ENCODE measurements around the gene LHFPL4.

LHFPL4 gene

DNA sequence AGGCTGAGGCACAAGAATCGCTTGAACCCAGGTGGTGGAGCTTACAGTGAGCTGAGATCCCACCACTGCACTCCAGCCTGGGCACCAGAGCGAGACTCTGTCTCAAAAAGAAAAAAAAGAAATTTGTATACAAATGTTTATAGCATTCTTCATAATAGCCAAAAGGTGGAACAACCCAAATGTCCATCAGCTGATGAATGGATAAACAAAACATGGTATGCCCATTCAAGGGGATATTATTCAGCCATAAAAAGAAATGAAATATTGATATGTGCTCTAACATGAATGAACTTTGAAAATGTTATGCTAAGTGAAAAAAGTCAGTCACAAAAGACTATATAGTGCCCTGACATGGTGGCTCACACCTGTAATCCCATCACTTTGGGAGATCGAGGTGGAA lies 11.4 kb downstream of the LHFPL4 start:
- TF ChIP-seq, protein P1, sequence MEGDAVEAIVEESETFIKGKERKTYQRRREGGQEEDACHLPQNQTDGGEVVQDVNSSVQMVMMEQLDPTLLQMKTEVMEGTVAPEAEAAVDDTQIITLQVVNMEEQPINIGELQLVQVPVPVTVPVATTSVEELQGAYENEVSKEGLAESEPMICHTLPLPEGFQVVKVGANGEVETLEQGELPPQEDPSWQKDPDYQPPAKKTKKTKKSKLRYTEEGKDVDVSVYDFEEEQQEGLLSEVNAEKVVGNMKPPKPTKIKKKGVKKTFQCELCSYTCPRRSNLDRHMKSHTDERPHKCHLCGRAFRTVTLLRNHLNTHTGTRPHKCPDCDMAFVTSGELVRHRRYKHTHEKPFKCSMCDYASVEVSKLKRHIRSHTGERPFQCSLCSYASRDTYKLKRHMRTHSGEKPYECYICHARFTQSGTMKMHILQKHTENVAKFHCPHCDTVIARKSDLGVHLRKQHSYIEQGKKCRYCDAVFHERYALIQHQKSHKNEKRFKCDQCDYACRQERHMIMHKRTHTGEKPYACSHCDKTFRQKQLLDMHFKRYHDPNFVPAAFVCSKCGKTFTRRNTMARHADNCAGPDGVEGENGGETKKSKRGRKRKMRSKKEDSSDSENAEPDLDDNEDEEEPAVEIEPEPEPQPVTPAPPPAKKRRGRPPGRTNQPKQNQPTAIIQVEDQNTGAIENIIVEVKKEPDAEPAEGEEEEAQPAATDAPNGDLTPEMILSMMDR (IDR thresholded peaks at IDR 0.05; ENCODE audit: low read length, missing control alignments), result no peak
- no peak for DNase-seq (ENCODE audit: low read depth)
- no peak overlapping the region for H3K4me3 ChIP-seq (replicated peaks; ENCODE audit: low read depth, low read length)

DNA sequence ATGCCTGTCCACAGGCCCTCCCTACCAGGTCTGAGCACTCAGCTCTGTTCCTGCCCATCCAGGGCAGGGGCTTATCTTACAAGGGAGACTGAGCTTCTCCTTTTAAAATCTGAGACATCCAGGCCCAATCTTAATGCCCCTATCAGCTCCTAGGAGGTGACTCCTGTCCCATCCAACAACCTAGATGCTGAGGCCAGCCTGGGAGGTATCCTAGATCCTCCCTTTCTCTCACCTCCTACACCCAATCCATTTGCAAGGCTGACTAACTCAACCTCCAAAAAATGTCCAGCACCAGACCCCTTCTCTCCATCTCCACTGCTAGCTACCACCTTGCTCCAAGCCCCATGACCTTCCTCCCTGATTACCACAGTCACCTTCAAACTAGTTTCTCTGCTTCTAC lies 17.4 kb downstream of the LHFPL4 start:
- no peak overlapping the region for H3K4me3 ChIP-seq (replicated peaks; ENCODE audit: low read depth, low read length)
- TF ChIP-seq, protein P1 (IDR thresholded peaks at IDR 0.05; ENCODE audit: low read length, missing control alignments), result no peak
- no peak for DNase-seq (ENCODE audit: low read depth)

DNA sequence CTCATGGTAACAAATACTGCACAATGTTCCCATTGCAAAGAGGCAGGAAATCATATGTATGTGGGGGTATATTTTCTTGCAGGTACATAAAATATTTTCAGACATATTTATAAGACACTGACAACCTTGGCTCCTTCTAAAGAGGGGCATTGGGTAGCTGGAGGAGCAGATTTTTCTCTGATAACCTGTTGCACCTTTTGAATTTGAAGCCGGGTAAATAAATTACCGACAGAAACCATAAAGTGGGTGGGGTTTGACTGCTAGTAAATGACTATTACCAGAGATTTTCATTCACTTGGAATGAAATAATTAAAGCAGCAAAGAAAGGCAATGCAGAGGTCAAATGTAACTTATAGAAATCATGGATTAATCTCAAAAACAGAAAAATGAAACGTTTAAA lies 19.2 kb downstream of the LHFPL4 start:
- TF ChIP-seq, protein P1 (IDR thresholded peaks at IDR 0.05; ENCODE audit: low read length, missing control alignments), result no peak
- H3K4me3 ChIP-seq (replicated peaks; ENCODE audit: low read depth, low read length), result no peak overlapping the region
- no peak for DNase-seq (ENCODE audit: low read depth)

DNA sequence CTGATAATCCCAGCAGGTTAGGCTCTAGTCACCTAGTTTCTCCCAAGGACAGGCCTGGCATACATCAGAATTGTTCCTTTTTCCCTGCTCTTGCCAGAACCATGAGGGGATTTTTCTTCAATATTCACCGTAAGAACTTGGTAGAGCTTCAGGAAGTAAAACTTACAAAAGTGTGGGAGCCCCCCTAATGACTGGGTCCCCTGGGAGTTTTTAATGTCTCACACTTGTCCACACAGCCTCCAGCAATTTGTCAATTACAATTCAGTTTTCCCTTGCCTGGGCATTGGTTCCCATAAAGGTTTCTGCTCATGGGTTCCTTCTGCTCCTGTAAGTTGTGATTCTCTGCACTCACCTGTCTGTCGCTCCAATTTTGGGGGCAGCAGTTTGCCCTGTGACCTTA lies 28.5 kb downstream of the LHFPL4 start:
- no peak for DNase-seq (ENCODE audit: low read depth)
- TF ChIP-seq, protein P1 (IDR thresholded peaks at IDR 0.05; ENCODE audit: low read length, missing control alignments), result no peak
- H3K4me3 ChIP-seq (replicated peaks; ENCODE audit: low read depth, low read length), result no peak overlapping the region

DNA sequence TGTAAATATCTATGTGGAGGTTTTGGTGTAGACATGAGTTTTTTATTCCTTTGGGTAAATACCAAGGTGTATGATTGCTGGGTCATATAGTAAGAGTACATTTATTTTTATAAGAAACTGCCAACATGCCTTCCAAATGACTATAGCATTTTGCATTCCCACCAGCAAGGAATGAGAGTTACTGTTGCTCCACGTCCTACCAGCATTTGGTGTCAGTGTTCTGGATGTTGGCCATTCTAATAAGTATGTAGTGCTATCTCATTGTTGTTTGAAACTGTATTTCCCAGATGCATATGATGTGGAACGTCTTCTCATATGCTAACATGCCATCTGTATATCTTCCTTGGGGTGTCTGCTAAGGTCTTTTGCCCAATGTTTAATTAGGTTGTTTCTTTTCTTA lies 38.7 kb downstream of the LHFPL4 start:
- DNase-seq (ENCODE audit: low read depth), result no peak
- TF ChIP-seq, protein P1 (IDR thresholded peaks at IDR 0.05; ENCODE audit: low read length, missing control alignments), result no peak
- H3K4me3 ChIP-seq (replicated peaks; ENCODE audit: low read depth, low read length), result no peak overlapping the region

DNA sequence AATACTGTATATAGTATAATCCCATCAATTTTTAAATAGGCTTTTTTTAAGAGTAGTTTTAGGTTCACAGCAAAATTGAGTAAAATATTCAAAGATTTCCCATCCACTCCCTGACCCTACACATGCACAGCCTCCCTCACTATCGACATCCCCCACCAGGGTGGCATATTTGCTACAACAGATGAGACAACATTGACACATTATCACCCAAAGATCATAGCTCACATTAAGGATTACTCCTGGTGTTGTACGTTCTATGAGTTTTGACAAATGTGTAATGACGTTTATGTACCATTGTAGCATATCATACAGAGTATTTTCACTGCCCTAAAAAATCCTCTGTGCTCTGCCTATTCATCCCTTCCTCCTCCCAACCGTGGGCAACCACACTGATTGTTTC lies 39.3 kb downstream of the LHFPL4 start:
- TF ChIP-seq, protein P1 (IDR thresholded peaks at IDR 0.05; ENCODE audit: low read length, missing control alignments), result no peak
- DNase-seq (ENCODE audit: low read depth), result no peak
- H3K4me3 ChIP-seq (replicated peaks; ENCODE audit: low read depth, low read length), result no peak overlapping the region

DNA sequence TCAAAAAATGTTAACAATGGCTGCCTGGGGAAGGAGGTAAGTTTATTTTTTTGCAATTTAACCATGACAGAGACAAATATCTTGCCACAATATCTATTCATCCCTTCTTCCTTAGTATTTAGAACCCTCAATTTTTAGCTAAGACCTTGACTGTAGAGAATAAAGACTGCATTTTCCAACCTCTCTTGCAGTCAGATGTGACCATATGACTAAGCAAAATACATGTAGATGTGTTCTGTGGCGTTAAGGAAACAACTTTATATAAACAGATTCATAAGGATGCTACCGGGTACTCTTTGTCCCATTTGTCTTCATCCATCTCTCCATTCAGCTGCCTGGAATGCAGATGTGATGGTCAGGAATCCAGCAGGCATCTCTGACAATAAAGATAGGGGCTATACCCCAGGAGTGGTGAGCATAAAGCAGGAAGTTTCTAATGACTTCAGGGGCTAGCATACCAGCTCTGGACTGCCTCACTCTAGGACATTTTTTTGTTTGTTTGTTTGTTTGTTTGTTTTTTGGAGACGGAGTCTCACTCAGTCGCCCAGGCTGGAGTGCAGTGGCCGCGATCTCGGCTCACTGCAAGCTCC lies 41.1 kb downstream of the LHFPL4 start:
- TF ChIP-seq, protein P1 (IDR thresholded peaks at IDR 0.05; ENCODE audit: low read length, missing control alignments), result no peak
- DNase-seq (ENCODE audit: low read depth), result no peak
- no peak overlapping the region for H3K4me3 ChIP-seq (replicated peaks; ENCODE audit: low read depth, low read length)

All from fibroblast of pulmonary artery (primary cell).